K562 (cell line): ENCODE measurements around the gene MLLT1. TPM values are rescaled to one million over a fixed set of nuclear protein-coding genes. Genes with fewer than 3 reads are reported as not detected.

Source experiments
- ATAC-seq: fragments of 200-7000 bp; cut with Tn5 transposase; 3 replicates; pipeline ENCODE4 v1.9.1; 2020; ENCODE audit warnings: moderate library complexity
- BruUV-seq: library from RNA; stranded (reverse); fragments of 400-500 nt; replicated peaks from 2 replicates; lab custom pipeline; 2021; lab: Mats Ljungman, UMichigan
- CTCF ChIA-PET: fragments of 300-600 bp; formaldehyde crosslinking; extraction: SDS; loops from one replicate; lab custom pipeline; 2021; ENCODE audit warnings: low intra/inter-chr PET ratio; lab: Yijun Ruan, JAX
- POLR2A ChIA-PET: fragments of 300-600, 350-650 bp; sonication (Branson Sonifier 250); formaldehyde crosslinking; extraction: SDS; loops from one replicate; lab custom pipeline; 2021; ENCODE audit warnings: antibody characterized with exemption, inconsistent platforms; lab: Yijun Ruan, JAX
- DNase-seq, 4 experiments: peaks; one replicate each; pipeline versions ENCODE4 v3.0.0 to v3.0.0-alpha.2; 2011 to 2018; ENCODE audit warnings: low spot score in 3 of 4, mixed read lengths in 3 of 4; ENCODE audit errors: extremely low read depth in 1 of 4
- FAIRE-seq: peaks from 2 replicates; lab custom pipeline; 2011; peaks lifted over from hg19 to GRCh38; lab: Jason Lieb, UNC
- H2AFZ ChIP-seq: 2 replicates; pipeline ENCODE4 v1.6.0; 2011; ENCODE audit warnings: low read depth, low read length, control low read depth, inconsistent platforms
- H3K27ac ChIP-seq: fragments of 200-600 bp; 3 replicates; pipeline ENCODE4 v1.8.0; 2011; ENCODE audit warnings: low read depth, mild to moderate bottlenecking, control low read depth, inconsistent platforms, low read length, moderate library complexity, mixed read lengths; ENCODE audit errors: extremely low read depth
- H3K27me3 ChIP-seq, 2 experiments: fragments of 300-600 bp in 1 of 2; 2 replicates in 1 of 2; 3 replicates in 1 of 2; pipeline versions ENCODE4 v1.6.0 to v1.8.0; 2011; ENCODE audit warnings: inconsistent platforms in 2 of 2, low read length in 2 of 2, mild to moderate bottlenecking in 1 of 2, mixed read lengths in 1 of 2, moderate library complexity in 1 of 2; ENCODE audit not compliant: control insufficient read depth in 2 of 2, insufficient read depth in 2 of 2
- H3K36me3 ChIP-seq: fragments of 300-600 bp; 3 replicates; pipeline ENCODE4 v1.8.0; 2011; ENCODE audit warnings: mild to moderate bottlenecking, low read length, inconsistent platforms; ENCODE audit not compliant: control insufficient read depth, insufficient read depth
- H3K4me1 ChIP-seq, 2 experiments: fragments of 200-600 bp in 1 of 2; replicated peaks in 1 of 2; 2 replicates in 1 of 2; 3 replicates in 1 of 2; pipeline versions ENCODE4 v1.5.1 to v1.8.0; 2011; ENCODE audit warnings: inconsistent platforms in 2 of 2, low read length in 2 of 2, mild to moderate bottlenecking in 1 of 2, mixed read lengths in 1 of 2, moderate library complexity in 1 of 2; ENCODE audit not compliant: control insufficient read depth in 2 of 2, insufficient read depth in 2 of 2
- H3K4me2 ChIP-seq: 2 replicates; pipeline ENCODE4 v1.6.1; 2011; ENCODE audit warnings: low read length, control low read depth, inconsistent platforms, mixed read lengths; ENCODE audit not compliant: insufficient read depth
- H3K4me3 ChIP-seq: fragments of 200-600 bp; sonication (generic), shearing (Covaris generic); 2 replicates; pipeline ENCODE4 v1.5.1; 2016; ENCODE audit warnings: control low read depth, inconsistent platforms
- H3K79me2 ChIP-seq: fragments of 200-600 bp; 3 replicates; pipeline ENCODE4 v1.8.0; 2011; ENCODE audit warnings: low read length, inconsistent platforms; ENCODE audit not compliant: control insufficient read depth, insufficient read depth
- H3K9ac ChIP-seq, 2 experiments: 2 replicates each; pipeline versions ENCODE4 v1.6.0 to v1.6.1; 2011; ENCODE audit warnings: low read depth in 2 of 2, low read length in 2 of 2, control low read depth in 1 of 2, inconsistent platforms in 1 of 2, mild to moderate bottlenecking in 1 of 2, mixed read lengths in 1 of 2; ENCODE audit not compliant: insufficient read depth in 1 of 2
- H3K9me1 ChIP-seq: one replicate; pipeline ENCODE4 v1.6.0; 2011; ENCODE audit warnings: inconsistent platforms, mild to moderate bottlenecking, low read length, moderate library complexity; ENCODE audit not compliant: control insufficient read depth, insufficient read depth
- H3K9me3 ChIP-seq: replicated peaks from 2 replicates; pipeline ENCODE4 v1.5.1; 2011; ENCODE audit warnings: low read depth, low read length, inconsistent platforms; ENCODE audit not compliant: control insufficient read depth, insufficient read depth
- H4K20me1 ChIP-seq: replicated peaks from 2 replicates; pipeline ENCODE4 v1.6.1; 2011; ENCODE audit warnings: low read length, inconsistent platforms, mixed read lengths; ENCODE audit not compliant: control insufficient read depth, insufficient read depth
- CC2D1A ChIP-seq: fragments of 450-650 bp; IDR thresholded peaks from 2 replicates; pipeline ENCODE4 v1.6.1; 2017; ENCODE audit warnings: mild to moderate bottlenecking
- HSF4 ChIP-seq: fragments of 250-450 bp; sonication (Bioruptor Pico); IDR thresholded peaks from 2 replicates; pipeline ENCODE4 v2.1.2; 2022; ENCODE audit warnings: mild to moderate bottlenecking, moderate library complexity, borderline replicate concordance
- LARP7 ChIP-seq: fragments of 450-650 bp; IDR thresholded peaks from 2 replicates; pipeline ENCODE4 v1.6.1; 2016
- TEAD2 ChIP-seq: fragments of 450-650 bp; IDR thresholded peaks from 2 replicates; pipeline ENCODE4 v1.6.1; 2016; ENCODE audit warnings: missing genetic modification characterization, control low read depth, missing compliant biosample characterization
- ZBED1 ChIP-seq: IDR thresholded peaks from 2 replicates; pipeline ENCODE4 v1.6.1; 2014
- ZBTB33 ChIP-seq: sonication (generic); formaldehyde crosslinking; IDR thresholded peaks from 2 replicates; pipeline ENCODE4 v1.8.1; 2023; ENCODE audit warnings: mild to moderate bottlenecking, missing genetic modification reagents
- ZFX ChIP-seq: sonication (generic); formaldehyde crosslinking; IDR thresholded peaks from 2 replicates; pipeline ENCODE4 v1.8.0; 2022; ENCODE audit warnings: mild to moderate bottlenecking, missing genetic modification reagents, moderate library complexity
- WGBS: fragments of 100-300 bp; shearing (Covaris generic); methylation state at CpG from one replicate; pipeline ENCODE4 v1.1.6; 2016; ENCODE audit warnings: low coverage, mixed read lengths; ENCODE audit not compliant: insufficient coverage; ENCODE audit errors: missing lambda C conversion rate; 5-methylcytosine and 5-hydroxymethylcytosine counted together
- in situ Hi-C: fragments of 300-500 bp; cut with MboI; formaldehyde crosslinking; loops from 4 replicates; pipeline ENCODE4 v1.15.0; 2018; ENCODE audit warnings: inconsistent platforms, mixed read lengths
- intact Hi-C: fragments of 100-400 bp; cut with micrococcal nuclease; formaldehyde crosslinking; loops from 2 replicates; pipeline ENCODE4 v1.14.2; 2022
- polyA plus RNA-seq, 8 experiments: library from polyadenylated mRNA; depleted of rRNA in 4 of 8; stranded (reverse) in 5 of 8; unstranded in 3 of 8; fragments of >200 nt; fragmentation: Nextera tagmentation in 2 of 8; fragmentation: Illumina TruSeq in 1 of 8; extraction: Ambion mirVana in 2 of 8; extraction: Trizol in 1 of 8; gene quantifications; 2 replicates each; pipeline versions ENCODE4 v1.2.1 to v1.2.3, GENCODE V29; 2011 to 2014; ENCODE audit warnings: inconsistent platforms in 1 of 8, missing spikeins in 1 of 8
- total RNA-seq, 7 experiments: library from RNA; depleted of rRNA in 6 of 7; stranded (reverse); fragments of >200 nt in 6 of 7; fragmentation: Illumina TruSeq in 2 of 7; extraction: Trizol in 2 of 7; gene quantifications; 2 replicates each; pipeline versions ENCODE4 v1.2.1 to v1.2.3, GENCODE V29; 2011 to 2021; ENCODE audit warnings: low replicate concordance in 1 of 7
- TF ChIP-seq, protein P1 (sequence below): fragments of 150-350 bp; IDR thresholded peaks from 2 replicates; pipeline ENCODE4 v1.6.1; 2014; ENCODE audit warnings: low read depth, mild to moderate bottlenecking, low read length, borderline replicate concordance

Gene MLLT1
- total and polyA plus RNA-seq, 9 of the 15 experiments (the other 6 are each of a cell fraction or from before 2014, with no cell fraction given) = 0.23 to 63.5 (median 15.4) TPM

- Histone ChIP-seq H4K20me1 (no peaks in the 10 kb centered on the region; the same call in 1 of the 2 replicates), H3K27ac (no peak overlapping the region), H2AFZ (no peak overlapping the region), H3K4me3 (no peak overlapping the region), H3K9me1 (no peaks in the 10 kb centered on the region), H3K9ac (peak overlapping the region in 1 of 2 experiments; percentile 58; a peak in 1 of 4 replicates), H3K4me1 (peaks cover 15 to 75% of the 10 kb centered on the region in 2 experiments), H3K27me3 (no peaks in the 10 kb centered on the region), H3K79me2 (peaks cover 6% of the 10 kb centered on the region), H3K4me2 (no peak overlapping the region), H3K9me3 (no peaks in the 10 kb centered on the region), H3K36me3 (peaks cover 66% of the 10 kb centered on the region; the same call in 1 of the 3 replicates)
- ChIA-PET POLR2A (no interaction called here), CTCF (no interaction called here)
- no peak for DNase-seq
- 95% methylated on average over 13 of the region's 15 CpGs for WGBS
- TF ChIP-seq HSF4 (CRISPR knock-in tag) = no peak
- 0 out of 2 replicates have a peak, but pooled peaks have one; percentile 5 for TF ChIP-seq ZFX (CRISPR knock-in tag)
- in situ Hi-C loops (no loop called here), intact Hi-C loops (loop anchor here (5.0 kb wide), 2 partner anchors 67 to 82 kb away; no protein-coding TSS in a partner anchor)
- BruUV-seq = no TSS peak
- ATAC-seq = no peak
- FAIRE-seq = no peak
Measured at GRCh38 chr19:6215701-6216235, 64.0 kb downstream of the MLLT1 start.

DNA sequence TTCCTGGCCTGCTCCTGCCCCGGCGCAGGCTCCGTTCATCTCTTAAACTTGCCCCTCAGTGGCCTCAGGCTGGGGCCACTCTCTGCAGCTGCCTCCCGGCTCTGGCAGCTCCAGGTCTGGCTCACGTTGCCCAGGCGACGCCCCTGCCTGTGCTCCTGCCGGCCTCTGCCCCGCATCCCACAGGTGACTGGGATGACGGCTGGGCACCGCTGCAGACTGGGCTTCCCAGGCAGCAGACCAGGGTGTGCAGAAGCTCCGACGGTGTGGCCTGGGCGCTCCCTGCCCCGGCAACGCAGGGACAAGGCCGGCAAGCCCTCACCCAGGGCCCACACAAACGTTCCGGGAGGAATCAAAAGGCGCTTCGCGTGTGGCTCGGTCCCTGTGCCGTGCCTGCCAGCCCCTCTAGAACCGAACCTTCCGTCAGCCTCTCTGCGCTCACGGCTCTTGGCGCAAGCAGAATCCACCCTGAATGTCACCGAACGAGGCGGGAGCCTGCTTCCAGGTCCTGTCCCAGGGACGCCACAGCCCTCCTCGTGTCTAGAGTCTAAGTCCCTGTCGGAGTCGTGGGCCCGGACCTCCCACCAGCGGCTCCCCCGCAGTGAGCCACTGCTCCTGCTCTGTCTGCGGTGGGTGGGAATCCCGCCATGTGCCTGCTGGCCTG, 64.8 kb downstream of the MLLT1 start:
- no TSS peak for BruUV-seq
- no peak for TF ChIP-seq TEAD2 (tag)
- TF ChIP-seq CC2D1A = no peak
- peak; percentile 33; the same call in 1 of the 2 replicates for TF ChIP-seq ZBTB33
- TF ChIP-seq, protein P1, sequence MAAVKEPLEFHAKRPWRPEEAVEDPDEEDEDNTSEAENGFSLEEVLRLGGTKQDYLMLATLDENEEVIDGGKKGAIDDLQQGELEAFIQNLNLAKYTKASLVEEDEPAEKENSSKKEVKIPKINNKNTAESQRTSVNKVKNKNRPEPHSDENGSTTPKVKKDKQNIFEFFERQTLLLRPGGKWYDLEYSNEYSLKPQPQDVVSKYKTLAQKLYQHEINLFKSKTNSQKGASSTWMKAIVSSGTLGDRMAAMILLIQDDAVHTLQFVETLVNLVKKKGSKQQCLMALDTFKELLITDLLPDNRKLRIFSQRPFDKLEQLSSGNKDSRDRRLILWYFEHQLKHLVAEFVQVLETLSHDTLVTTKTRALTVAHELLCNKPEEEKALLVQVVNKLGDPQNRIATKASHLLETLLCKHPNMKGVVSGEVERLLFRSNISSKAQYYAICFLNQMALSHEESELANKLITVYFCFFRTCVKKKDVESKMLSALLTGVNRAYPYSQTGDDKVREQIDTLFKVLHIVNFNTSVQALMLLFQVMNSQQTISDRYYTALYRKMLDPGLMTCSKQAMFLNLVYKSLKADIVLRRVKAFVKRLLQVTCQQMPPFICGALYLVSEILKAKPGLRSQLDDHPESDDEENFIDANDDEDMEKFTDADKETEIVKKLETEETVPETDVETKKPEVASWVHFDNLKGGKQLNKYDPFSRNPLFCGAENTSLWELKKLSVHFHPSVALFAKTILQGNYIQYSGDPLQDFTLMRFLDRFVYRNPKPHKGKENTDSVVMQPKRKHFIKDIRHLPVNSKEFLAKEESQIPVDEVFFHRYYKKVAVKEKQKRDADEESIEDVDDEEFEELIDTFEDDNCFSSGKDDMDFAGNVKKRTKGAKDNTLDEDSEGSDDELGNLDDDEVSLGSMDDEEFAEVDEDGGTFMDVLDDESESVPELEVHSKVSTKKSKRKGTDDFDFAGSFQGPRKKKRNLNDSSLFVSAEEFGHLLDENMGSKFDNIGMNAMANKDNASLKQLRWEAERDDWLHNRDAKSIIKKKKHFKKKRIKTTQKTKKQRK = no peak
- no peak for TF ChIP-seq ZBED1
- TF ChIP-seq LARP7 = no peak

More for the DNA sequence above, 64.8 kb downstream of the MLLT1 start:
- no peak overlapping the region for H2AFZ ChIP-seq
- in situ Hi-C loops = no loop called here
- H3K36me3 ChIP-seq = peaks cover 59% of the 10 kb centered on the region; the same call in 1 of the 3 replicates
- peaks cover 15 to 70% of the 10 kb centered on the region in 2 experiments for H3K4me1 ChIP-seq
- intact Hi-C loops = loop anchor here (5.0 kb wide), 2 partner anchors 67 to 82 kb away; no protein-coding TSS in a partner anchor
- H3K4me3 ChIP-seq = no peak overlapping the region
- no peaks in the 10 kb centered on the region for H3K9me3 ChIP-seq
- 93% methylated on average over 30 of the region's 41 CpGs for WGBS
- no peak overlapping the region for H3K4me2 ChIP-seq
- H3K27me3 ChIP-seq = no peaks in the 10 kb centered on the region
- FAIRE-seq (no peak), DNase-seq (no peak), ATAC-seq (no peak)
- H3K79me2 ChIP-seq = peaks cover 6% of the 10 kb centered on the region
- H3K27ac ChIP-seq = no peak overlapping the region
- ChIA-PET POLR2A (no interaction called here), CTCF (no interaction called here)
- no peak overlapping the region; a peak in 1 of 4 replicates for H3K9ac ChIP-seq
- H4K20me1 ChIP-seq = peaks cover under 1% of the 10 kb centered on the region; the same call in 1 of the 2 replicates
- H3K9me1 ChIP-seq = no peaks in the 10 kb centered on the region
